ENCODE measurements around the gene C1QTNF12.

DNA sequence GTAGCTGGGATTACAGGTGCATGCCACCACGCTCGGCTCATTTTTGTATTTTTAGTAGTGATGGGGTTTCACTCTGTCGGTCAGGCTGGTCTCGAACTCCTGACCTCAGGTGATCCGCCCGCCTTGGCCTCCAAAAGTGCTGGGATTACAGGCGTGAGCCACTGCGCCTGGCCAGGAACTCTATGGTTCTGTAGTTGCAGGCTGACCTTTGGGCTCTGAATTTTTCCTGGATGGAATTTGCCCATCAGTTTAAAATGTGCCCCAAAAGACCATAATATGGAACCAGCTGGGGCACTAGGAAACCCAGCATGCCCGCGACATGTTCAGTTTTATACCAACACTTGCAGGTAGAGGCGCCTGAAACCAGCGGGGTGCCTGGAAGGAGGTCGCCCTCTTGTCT is 32.1 kb upstream of the C1QTNF12 start:
- no peak for TF ChIP-seq POLR2A (IDR thresholded peaks at IDR 0.05)
- TF ChIP-seq, protein P1, sequence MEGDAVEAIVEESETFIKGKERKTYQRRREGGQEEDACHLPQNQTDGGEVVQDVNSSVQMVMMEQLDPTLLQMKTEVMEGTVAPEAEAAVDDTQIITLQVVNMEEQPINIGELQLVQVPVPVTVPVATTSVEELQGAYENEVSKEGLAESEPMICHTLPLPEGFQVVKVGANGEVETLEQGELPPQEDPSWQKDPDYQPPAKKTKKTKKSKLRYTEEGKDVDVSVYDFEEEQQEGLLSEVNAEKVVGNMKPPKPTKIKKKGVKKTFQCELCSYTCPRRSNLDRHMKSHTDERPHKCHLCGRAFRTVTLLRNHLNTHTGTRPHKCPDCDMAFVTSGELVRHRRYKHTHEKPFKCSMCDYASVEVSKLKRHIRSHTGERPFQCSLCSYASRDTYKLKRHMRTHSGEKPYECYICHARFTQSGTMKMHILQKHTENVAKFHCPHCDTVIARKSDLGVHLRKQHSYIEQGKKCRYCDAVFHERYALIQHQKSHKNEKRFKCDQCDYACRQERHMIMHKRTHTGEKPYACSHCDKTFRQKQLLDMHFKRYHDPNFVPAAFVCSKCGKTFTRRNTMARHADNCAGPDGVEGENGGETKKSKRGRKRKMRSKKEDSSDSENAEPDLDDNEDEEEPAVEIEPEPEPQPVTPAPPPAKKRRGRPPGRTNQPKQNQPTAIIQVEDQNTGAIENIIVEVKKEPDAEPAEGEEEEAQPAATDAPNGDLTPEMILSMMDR (IDR thresholded peaks at IDR 0.05) = peak in 1 of 6 experiments; percentile 10

Measured in Peyer's patch (tissue), 4 donors.